ENCODE data around the gene CACNA1D. TPM values are rescaled to one million over a fixed set of nuclear protein-coding genes. Genes with fewer than 3 reads are reported as not detected.

The CACNA1D gene
- total RNA-seq, 4 donors from 2014 or later = 0.85 to 0.88 TPM; not detected in 2

DNA sequence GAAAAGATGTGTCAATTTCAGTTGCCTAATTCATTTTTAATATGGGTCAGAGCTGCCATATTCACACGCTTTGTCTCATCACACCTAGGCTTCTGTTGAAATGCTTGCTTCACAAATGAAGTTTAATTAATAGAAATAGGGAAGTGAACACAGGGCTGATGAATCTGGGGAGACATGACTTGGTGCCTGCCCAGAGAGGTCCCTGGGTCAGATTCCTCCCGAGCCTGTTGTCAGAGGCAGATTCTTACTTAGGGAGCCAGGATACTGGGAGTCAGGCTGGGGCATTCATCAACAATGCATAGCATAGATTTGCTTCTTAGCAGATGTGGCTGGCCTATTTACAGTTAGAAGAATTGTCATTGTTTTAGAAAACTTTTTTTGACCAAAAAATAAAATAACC is 90.6 kb downstream of the CACNA1D start:
- TF ChIP-seq, protein P1, sequence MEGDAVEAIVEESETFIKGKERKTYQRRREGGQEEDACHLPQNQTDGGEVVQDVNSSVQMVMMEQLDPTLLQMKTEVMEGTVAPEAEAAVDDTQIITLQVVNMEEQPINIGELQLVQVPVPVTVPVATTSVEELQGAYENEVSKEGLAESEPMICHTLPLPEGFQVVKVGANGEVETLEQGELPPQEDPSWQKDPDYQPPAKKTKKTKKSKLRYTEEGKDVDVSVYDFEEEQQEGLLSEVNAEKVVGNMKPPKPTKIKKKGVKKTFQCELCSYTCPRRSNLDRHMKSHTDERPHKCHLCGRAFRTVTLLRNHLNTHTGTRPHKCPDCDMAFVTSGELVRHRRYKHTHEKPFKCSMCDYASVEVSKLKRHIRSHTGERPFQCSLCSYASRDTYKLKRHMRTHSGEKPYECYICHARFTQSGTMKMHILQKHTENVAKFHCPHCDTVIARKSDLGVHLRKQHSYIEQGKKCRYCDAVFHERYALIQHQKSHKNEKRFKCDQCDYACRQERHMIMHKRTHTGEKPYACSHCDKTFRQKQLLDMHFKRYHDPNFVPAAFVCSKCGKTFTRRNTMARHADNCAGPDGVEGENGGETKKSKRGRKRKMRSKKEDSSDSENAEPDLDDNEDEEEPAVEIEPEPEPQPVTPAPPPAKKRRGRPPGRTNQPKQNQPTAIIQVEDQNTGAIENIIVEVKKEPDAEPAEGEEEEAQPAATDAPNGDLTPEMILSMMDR (IDR thresholded peaks at IDR 0.05; ENCODE audit: low read depth) = no peak

DNA sequence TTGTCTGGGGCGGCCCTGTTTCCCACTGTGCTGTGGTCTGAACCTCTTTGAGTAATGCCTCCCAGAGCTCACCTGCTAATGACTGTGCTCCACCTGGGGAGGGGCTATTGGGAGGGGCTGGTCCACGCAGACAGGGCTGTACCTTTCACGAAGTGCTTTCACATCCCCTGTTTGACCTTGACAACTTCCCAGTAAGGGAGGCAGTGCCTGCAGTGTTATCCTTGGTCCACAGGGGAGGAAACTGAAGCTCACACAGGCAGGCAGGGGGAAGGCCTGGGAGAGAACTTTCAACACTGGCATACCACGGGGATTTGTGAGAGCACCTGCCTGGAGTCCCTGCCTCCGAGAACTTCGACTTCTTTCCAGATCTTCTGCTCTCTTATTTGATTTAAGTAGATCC is 91.2 kb downstream of the CACNA1D start:
- TF ChIP-seq, protein P1 (IDR thresholded peaks at IDR 0.05; ENCODE audit: low read depth) = no peak

DNA sequence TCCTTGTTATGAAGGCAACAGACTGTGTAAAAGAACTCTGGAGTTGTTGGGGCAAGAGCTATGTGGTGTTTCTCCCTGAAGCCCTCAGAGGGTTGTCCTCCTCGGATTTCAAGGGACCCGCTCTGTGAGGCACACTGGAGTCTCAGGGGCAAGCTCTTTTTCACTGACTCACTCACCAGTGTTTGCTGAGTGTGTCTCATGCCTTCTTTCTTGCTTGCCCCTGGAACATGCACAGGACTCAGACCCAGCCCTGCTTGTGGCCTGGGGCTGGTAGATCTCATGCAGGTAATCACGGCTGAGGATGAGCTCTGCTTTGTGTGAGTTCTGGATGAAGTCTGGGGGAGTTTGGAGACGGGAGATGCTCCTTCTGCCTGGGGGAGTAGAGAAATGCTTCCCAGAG is 93.7 kb downstream of the CACNA1D start:
- TF ChIP-seq, protein P1 (IDR thresholded peaks at IDR 0.05; ENCODE audit: low read depth) = no peak

DNA sequence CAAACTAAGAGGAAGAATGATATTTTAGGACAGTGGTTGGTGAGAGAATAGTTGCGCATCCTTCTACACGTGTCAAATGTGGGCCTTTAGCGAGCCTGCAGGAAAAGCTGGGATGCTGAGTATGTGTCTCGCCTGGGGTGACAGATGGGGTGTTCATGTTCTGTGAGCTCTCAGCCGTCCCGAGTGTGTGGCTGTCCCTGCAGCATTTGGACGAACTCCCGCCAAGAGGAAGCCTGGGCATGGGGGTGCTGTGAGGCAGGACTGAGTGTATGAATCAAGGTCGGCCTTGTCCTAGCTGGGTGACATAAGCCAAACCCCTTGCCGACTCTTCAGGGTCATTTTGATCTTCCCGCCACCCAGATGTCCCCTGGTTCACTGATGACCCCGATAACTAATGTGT is 94.8 kb downstream of the CACNA1D start:
- TF ChIP-seq, protein P1 (IDR thresholded peaks at IDR 0.05; ENCODE audit: low read depth) = no peak

DNA sequence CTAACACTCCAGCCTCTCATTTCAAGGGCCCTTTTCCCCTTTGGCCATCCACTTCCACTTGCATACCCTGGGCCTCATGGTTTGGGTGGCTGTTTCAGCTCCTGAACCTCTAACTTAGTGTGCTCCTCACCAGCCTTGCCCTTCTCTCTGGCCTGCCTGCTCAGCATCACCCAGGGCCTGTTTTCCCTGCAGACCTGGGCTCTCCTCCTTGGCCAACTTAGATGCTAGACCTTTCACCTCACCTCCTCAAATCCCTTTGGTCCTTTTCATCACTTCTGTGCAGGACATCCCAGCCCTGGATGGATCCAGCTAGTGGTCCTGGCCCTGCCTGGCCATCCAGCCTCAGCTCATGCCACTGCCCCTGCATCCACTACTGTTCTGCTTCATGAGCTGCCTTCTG is 95.4 kb downstream of the CACNA1D start:
- TF ChIP-seq, protein P1 (IDR thresholded peaks at IDR 0.05; ENCODE audit: low read depth) = no peak

DNA sequence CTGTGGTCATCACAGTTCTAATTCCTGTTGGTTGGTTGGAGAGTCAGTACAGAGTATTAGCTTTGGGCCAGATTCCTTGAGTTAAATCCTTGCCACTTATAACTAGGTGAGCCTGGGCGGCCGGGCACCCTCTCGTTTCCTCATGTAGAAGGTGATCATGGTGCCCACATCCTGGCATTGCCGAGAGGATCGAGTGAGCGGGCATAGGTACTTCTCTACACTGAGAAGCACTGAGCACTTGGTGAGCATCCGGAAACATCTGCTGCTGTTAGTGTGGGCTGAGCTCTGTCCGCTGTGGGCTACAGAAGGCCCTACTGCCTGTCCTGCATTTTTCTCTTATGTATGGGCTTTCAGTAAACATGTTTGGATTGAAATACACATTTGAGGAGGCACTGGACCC is 96.2 kb downstream of the CACNA1D start:
- TF ChIP-seq, protein P1 (IDR thresholded peaks at IDR 0.05; ENCODE audit: low read depth) = no peak

DNA sequence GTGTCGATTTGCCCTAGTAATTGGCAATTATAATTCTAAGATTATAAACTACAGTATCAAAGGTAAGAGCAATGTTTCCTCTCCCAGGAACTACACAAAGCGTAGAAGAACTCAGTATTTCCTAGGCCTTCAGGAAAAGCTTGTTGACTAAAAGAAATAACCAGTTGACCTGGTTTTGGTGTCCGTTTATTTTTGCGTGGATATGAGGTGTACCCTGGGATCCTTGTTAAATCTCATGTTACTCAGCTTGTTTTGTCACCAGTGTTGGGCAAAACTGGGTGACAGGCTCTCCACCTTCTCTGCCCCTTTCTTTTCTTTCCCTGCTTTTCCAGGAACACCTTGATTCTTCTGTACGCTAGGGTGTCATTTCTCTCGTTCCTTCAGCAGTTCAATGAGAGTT is 97.2 kb downstream of the CACNA1D start:
- TF ChIP-seq, protein P1 (IDR thresholded peaks at IDR 0.05; ENCODE audit: low read depth) = no peak

Measured in subcutaneous adipose tissue (tissue), 4 donors.